Astrocyte (in vitro differentiated cells and primary cell): ENCODE data around the gene NDEL1.

Experiments used
- CTCF ChIP-seq: IDR thresholded peaks from 2 replicates; pipeline ENCODE4 v1.5.1; 2011; ENCODE audit warnings: low read depth, mild to moderate bottlenecking, inconsistent platforms, low read length, moderate library complexity; ENCODE audit not compliant: insufficient read depth
- EZH2 ChIP-seq: IDR thresholded peaks from 2 replicates; pipeline ENCODE4 v1.6.1; 2012; ENCODE audit warnings: mild to moderate bottlenecking, low read length, inconsistent platforms; ENCODE audit not compliant: insufficient read depth

GRCh38 chr17:8445536-8445935 is 9.9 kb downstream of the NDEL1 start:
- no peak for TF ChIP-seq EZH2
- no peak for TF ChIP-seq CTCF
